Stimulated activated CD4-positive, alpha-beta T cell treated with anti-CD3 and anti-CD28 coated beads, Interleukin-1b, Interleukin-23, amount 100 ng/mL, for 48 hours (primary cell): ENCODE results near the gene FEN1.

Source experiments
- DNase-seq: peaks from one replicate; pipeline ENCODE4 v3.0.0-alpha.2; 2020

FEN1 gene

DNA sequence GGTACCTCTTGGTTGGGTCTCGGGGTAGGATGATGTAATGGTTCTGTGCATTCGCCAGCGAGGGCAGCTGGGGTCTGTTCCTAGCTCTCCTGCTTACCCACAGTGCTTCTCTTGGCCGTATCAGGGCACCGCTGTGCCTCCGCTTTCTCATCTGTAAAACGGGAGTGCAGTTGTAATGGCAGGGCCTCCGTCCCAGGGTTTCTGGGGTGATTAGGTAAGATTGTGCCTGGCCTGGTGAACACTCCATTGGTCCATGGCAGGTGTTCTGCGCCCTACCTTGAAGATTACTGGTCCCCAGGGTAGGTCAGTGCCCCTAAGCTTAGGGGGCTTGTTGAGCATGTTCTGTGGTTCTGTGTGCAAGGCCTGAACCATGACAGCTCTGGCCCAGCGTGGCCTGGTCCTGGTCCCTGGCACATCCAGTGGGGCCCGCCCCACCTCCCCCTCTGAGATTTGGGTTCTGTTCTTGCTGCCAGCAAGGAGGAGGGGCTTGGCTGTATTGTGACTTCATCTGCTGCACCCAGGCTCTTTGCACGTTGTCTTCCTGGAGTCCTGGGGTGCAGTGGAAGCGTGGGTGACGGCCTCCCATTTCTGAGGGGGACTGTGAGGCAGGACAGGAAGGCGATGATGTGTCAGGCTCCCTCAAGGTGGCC lies 35.4 kb upstream of the FEN1 start:
- DNase-seq: no peak

DNA sequence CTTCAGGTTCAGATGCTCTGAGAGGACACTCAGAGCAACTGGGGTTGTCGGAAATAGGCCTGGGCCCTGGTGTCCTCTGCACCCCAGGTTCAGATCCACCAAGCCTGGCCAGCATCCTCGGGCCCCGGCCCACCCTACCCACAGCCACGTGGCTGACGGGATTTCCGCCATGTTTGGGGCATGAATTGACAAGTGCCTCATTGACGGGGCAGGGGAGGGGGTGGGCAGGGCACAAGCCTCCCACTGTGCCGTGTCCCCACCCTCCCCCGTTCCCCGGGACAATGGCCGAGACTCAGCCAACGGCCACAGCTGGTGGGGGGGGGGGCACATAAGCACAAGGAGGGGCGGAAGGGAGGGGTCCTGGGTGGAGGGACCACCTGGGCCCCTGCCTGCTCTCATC lies 31.8 kb upstream of the FEN1 start:
- DNase-seq: no peak

DNA sequence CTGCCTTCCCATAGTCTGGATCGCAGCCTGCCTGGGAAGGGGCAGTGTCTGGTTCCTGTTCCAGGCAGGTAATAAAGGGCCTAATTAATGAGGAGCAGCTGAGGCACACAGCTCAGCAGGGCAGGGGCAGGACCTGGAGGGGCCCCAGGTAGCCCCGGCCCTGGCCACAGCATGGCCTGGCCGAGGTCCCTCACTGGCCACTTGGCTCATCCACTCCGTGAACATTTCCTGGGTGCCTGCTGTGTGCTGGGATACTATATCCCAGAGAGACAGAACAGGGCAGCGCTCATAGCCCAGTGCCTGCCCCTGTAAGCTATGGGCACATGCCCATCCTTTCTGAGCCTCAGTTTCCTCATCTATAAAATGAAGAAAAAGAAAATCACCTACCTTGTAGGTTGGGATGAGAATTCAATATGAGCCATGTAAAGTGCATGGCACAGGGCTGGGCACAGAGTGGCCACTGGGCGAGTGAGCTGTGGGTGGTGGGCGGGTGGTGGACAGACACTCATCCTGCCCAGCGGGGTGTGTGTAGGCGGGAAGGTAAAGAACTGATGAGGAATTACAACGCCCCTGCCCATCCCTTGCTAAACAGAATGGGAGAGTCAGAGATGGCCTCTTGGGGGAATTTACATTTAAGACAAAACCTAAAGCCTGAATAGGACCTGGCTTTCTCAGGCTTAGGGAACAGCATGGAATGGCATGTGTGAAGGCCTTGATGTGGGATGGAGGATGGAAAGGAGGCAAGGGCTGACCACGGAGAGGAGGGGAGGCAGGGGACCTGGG lies 31.1 kb upstream of the FEN1 start:
- DNase-seq: no peak

DNA sequence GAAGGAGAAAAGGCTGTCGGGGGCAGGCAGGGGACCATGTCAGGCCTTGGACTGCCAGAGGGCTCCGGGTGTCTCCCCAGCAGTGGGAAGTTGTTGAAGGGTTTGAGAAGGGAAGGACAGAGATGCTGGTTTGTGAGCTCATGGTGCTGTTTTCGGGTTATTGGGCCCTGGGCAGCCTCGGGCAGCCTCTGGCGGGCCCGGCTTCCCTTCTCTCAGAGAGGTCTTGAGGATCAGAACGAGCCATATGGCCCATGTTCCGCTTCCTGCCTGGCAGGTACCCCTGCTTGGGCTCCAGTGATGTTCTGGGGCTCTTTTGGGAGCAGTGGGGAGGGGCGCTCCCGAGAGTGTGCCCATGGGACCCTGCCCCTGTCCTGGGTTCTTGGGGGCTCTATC lies 30.5 kb upstream of the FEN1 start:
- DNase-seq: no peak

DNA sequence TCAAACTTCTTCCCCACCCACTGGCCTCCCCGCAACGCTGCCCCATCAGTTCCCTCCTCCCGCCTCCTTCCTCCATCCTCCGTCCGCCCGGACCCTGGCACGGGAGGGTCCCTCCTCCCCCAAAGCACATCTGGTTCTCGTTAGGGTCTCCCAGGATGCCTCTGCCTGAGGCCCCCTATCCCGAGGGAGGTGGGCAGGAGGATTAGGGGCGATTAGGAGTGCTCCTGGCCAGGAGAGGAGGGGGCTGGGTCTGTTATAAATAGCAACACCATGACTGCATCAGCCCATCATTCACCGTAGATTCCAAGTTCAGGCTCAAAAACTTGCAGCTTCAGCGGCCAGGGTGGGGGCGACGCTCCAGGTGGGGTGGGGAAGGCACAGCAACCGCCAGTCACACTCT lies 29.9 kb upstream of the FEN1 start:
- no peak for DNase-seq

DNA sequence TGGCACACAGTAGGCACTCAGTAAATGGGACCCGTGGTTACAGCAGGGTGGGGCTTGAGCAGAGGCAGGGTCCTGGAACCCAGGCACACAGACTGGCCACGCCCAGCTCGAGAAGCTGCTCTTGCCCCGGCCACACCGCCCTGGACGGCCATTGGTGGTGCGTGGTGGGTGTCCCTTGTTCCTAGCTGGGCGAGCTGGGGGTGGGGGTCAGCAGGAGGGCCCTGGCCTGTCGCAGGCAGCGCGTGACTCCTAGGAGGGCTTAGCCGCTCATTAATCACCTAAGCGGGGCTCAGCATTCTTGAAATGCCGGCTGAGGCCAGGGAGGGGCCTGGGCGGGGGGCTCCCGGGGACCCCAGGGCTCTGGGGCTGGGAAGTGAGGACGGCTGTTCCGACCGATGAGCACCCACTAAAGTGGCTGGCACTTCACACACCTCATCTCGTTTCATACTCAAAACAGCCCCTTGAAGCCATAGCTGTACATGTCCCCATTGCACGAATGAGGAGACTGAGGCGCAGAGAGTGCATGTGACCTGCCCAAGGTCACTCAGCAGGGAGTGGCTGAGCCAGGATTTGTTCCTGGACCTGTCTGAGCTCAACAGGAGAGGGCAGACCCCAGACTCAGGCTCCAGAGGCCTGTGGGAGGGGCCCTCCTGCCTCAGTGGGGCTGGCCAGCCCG lies 28.6 kb upstream of the FEN1 start:
- no peak for DNase-seq

DNA sequence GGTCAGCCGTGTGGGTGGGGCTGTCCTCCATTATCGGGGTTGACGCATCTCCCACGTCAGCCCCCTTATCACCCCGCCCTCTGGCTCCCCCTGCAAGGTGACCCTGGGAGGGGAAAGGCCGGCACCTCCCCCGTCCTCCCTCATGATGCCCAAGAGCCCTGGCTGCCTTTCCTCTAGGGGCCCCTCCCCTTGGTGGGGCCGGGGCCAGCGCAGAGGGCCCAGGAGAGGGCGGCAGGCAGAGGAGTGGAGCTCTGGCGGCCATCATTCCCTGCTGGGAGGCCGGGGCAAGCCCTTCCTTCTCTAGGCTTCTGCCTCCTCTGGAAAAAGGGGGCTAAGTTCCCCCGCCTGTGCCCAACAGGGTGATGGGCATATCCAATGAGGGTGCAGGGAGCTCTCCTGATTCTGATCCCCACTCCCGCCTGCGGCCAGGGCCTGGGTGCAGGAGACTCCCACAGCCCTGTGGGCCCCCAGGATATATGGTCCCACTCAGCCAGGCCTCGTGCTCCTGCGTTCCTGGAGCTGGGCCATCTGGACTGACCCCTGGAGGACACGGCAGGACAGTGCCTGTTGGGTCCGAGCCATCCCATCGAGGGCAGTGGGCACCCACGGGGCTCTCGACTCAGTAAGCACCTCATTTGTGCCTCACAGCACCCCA lies 28.0 kb upstream of the FEN1 start:
- DNase-seq: no peak

DNA sequence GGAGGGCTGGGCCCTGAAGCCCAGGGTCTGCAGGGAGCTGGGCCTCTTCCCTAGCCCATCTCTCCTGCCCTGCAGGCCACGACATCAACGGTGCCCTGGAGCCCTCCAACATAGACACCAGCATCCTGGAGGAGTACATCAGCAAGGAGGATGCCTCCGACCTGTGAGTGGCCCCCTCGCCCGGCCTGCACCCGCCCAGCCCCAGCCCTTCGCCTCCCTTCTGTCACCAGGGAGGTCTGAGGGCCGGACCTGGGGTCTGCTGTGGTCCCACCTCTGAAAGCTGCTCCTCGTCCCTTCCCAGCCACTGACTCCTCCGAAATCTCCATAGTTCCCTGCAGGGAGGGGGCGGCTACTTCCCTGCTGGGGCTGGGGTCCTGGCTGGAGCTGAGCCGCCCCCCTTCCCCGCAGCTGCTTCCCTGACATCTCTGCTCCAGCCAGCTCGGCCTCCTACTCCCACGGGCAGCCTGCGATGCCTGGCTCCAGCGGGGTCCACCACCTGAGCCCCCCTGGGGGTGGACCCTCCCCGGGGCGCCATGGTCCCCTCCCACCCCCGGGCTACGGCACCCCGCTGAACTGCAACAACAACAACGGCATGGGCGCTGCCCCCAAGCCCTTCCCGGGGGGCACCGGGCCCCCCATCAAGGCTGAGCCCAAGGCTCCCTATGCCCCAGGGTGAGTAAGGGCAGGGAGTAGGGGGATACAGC lies 27.0 kb upstream of the FEN1 start:
- DNase-seq: no peak

DNA sequence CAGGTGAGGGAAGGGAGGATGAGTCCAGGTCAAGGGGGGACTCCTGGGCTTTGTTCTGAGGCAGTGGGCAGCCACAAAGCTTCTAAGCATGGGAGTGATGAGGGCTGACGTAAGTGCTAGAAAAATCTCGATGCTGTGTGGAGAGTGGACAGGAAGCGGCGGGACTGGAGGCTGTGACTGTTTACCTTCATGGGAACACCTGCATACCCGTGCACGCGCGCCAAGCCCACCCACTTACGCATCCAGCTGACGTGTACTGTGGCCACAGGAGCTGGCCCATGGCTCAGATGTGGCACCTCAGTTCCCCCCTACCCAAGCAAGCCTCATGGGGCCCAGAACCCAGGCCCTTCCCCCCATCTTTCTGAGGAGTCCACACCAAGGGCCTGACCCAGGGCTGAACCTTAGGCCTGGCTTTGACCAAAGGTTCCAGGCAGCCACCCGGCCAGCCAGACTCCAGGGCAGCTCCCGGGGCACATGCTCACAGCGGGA lies 26.3 kb upstream of the FEN1 start:
- DNase-seq: no peak

DNA sequence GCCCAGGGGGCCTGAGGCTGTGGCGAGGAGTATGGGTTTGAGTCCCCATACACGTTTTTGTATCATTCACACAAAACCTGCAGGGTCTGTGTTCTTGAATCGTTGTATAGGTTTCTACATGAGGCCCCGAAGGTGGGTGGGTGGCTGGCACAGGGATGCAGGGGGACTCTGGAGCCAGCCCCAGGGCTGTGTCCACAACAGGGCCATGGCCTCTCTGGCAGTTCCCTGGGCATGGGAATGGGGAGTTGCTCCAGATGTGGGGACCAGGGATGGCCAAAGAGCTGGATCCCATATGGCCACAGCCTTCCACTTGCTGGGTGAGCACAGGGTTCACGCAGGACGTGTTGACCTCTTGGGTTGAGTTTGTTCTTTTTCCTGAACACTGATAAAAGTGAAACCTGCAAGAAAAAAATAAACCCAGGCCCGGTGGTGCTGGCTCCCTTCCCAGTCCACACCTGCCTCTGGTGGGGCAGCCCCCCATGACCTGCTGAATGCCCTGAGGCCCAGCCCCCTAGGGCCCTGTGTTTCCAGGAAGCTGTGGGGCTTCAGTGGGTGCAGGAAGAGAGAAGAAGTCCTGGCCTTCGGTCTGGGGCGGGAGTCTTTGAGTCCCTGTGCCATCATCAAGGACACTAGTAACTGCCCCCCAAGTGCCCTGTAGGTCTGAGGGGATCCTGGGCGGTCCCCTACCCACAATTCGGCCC lies 24.2 kb upstream of the FEN1 start:
- no peak for DNase-seq

DNA sequence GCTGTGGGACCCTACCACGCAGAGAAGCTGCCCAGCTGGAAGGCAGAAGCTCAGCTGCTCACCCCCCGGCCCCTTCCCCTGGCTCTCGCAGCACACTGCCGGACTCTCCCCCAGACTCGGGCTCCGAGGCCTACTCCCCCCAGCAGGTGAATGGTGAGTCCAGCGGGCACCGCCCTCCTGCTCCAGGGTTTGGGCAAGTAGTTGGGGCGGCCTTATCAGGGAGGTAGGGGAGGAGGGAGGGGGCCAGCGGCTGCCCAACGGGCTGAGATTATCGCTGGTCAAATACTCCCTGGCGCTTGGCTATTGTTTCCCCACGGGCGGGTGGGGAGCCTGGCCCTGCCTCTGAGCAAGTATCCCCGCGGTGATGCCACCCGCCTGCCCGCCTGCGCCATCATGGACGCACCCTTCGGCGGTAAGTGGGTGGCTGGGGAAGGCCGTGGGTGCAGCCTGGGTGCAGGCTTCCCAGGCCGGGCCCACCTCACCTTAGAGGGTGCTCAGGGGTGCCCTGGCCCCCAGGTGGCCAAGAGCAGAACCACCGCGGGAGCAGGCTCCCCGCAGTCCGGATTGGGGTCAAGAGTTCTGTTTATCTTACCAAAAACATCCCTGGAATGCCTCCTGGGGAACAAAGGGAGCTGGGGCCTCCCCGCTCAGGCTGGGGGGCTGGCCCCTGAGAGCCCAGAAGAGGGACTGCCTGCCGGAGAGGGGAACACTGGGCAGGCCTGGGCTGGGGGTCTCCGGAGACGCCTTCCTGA lies 23.4 kb upstream of the FEN1 start:
- no peak for DNase-seq

DNA sequence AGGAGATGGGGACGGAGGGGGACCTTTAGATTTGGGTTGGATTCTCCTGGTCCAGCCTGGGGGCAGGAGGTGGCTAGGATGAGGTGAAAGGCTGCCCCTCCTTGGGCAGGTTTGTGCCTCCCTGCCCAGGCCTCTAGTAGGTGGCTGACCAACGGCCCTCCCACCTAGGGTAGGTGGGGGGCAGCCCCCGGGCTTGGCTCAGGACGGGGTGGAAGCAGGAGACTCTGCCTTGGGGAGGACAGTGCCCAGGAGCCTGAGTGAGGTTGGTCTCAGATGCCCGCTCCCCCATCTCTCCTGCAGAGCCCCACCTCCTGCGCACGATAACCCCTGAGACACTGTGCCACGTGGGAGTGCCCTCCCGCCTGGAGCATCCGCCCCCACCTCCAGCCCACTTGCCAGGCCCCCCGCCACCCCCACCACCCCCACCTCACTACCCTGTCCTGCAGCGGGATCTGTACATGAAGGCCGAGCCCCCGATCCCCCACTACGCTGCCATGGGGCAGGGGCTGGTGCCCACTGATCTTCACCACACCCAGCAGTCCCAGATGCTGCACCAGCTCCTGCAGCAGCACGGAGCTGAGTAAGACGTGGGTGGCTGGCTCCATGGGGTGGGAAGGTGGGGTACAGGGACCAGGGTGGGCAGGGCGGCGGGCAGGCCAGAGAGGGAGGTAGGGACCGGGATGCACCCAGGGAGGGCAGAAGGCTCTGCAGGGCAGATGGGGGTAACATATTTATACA lies 22.6 kb upstream of the FEN1 start:
- DNase-seq: no peak

DNA sequence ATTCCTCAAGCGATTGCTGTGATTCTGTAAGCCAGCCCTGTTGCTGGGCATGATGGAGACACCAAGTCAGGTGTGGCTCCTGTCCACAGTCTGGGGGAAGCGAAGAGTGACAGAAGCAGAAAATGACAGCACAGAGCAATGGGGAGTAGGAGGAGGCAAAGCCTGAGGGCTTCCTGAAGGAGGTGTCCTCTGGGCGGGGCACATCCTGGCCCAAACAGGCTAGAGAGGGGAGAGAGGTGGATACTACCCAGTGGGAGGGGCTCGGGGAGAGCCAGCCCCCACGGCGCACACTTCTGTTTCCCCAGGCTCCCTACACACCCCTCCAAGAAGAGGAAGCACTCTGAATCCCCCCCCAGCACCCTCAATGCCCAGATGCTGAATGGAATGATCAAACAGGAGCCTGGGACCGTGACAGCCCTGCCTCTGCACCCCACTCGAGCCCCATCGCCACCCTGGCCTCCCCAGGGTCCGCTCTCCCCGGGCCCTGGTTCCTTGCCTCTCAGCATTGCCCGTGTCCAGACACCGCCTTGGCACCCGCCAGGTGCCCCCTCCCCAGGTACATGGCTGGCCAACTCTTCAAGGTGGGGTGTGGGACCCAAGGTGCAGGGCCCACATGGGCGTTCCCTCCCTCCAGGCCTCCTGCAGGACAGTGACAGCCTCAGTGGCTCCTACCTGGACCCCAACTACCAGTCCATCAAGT lies 21.4 kb upstream of the FEN1 start:
- no peak for DNase-seq

DNA sequence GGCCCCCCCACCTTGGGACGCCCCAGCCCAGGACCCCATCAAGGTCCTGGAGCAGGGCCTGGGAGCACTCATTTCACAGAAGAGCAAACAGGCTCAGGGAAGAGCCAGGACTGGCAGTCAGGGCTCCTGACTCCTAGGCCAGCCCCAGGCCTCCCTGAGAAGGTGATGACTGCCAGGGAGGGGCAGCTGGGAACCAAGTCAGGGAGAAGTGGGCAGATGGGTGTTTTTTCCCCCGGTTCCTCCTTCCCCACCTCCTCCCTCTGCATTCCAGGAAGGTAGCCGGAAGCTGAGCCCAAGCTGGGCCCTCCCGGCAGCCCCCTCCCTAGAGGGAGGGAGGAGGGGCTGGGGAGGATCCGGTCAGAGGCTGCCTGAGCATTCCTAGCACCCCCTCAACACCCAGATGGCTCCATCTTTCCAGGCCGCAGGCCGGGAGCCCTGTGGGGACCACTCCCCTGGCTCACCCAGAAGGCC lies 20.7 kb upstream of the FEN1 start:
- no peak for DNase-seq

DNA sequence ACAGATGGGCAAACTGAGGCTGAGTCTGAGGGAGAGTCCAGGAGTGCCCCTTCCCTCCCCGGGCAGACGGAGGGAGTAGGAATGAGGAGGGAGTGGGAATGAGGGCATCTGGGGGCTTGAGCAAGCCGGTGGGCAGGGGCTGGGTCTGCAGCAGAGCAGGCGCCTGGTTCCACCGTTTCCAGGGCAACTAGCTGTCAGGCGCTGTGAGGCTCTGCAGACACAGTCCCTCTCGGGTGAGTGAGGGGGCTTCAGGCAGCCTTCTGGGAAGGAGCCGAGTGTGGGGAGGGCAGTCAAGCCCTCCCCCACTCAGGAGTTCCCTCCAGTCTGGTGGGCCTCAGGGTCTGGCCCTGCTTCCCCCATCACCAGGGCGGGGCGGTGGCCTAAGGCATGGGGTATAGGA lies 19.4 kb upstream of the FEN1 start:
- no peak for DNase-seq

DNA sequence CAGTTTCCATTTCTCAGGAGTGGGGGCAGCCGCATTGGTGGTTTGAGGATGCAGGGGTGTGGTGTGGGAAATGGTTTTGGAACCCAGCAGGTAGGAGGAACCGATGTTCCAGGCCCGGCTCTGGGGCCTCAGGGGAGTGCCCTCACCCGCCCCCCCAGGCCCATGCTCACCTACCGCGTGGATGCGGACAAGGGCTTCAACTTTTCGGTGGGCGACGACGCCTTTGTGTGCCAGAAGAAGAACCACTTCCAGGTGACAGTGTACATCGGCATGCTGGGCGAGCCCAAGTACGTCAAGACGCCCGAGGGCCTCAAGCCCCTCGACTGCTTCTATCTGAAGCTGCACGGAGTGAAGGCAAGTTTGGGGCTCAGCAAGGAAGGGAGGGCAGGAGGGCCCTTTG lies 18.9 kb upstream of the FEN1 start:
- no peak for DNase-seq

DNA sequence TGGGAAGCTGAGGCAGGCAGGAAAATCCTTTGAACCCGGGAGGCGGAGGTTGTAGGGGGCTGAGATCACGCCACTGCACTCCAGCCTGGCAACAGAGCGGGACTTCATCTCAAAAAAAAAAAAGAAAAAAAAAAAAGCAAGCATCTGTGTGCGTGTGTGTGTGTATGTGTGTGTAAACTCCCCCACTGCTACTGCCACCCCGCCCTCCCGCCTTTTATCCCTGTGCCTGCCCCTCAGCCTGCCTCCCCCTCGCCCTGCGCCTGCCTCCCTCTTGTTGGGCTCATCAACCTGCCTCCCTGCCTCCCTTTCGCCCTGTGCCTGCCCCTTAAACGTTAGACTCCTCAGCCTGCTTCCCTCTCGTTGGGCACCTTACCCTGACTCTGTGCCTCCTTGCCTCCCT lies 18.3 kb upstream of the FEN1 start:
- no peak for DNase-seq

DNA sequence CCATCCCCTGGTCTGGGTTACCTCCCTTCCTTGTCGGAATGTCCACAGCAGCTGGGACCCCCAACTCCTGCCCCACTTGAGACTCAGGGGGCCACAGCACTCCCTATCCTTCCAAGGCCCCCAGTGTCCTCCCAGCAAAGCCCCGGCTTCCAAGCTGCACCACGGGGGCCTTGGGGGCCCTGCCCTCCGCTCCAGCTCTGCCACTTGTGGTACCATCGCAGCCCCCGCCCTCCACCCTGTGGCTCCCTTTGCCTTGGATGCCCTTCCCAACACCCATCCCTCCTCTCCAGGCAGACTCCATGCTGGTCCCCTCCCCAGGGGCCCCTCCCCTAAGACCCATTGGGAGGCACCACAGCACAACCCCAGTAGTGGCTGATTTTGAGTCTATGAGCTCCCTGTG lies 17.6 kb upstream of the FEN1 start:
- no peak for DNase-seq

DNA sequence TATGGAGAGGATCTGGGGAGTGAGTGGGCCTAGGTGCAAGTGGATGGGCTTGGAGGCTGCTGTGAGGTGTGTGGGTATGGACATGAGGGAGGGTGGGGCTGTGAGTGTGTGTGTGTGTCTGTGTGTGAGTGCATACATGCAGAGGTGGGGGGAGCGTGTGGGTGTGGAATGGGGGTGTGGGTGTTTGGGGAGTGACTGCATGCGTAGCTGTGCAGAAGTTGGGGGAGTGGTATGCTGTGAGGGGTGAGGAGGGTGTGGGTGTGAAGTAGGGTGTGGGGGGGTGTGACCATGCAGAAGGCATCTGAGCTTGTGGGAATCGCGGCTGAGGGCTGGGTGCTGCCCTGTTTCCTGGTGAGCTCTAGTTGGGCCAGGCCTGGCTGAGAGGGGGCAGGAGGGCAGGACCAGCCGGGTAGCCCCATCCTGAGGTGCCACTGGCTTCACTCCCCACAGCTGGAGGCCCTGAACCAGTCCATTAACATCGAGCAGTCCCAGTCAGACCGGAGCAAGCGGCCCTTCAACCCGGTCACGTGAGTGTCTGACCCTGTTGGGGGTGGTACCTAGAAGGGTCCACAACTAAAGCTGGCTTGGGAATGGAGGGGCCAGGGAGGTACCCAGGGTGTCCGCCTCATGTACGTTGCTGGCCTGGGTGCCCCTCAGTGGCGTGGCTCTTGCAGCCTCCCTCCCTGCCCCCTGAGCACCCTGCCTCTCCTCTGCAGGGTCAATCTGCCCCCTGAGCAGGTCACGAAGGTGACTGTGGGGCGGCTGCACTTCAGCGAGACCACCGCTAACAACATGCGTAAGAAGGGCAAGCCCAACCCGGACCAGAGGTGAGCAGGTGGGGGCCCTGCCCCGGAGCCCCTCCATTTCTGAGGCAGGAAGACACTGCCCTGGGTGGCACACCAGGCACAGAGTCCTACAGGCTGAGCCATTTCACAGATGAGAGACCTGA lies 16.8 kb upstream of the FEN1 start:
- no peak for DNase-seq
